MM.1S (cell line): Measurements from ENCODE around the gene CYP26C1.

Experiments used
- DNase-seq: peaks from one replicate; pipeline ENCODE4 v3.0.0-alpha.2; 2015
- H2AFZ ChIP-seq: fragments of 300-600 bp; sonication (generic); 2 replicates; pipeline ENCODE4 v1.6.0; 2016; ENCODE audit warnings: antibody characterized with exemption, low read length
- H3F3A ChIP-seq: fragments of 300-600 bp; sonication (generic); 2 replicates; pipeline ENCODE4 v1.6.1; 2016; ENCODE audit warnings: mild to moderate bottlenecking, antibody characterized with exemption, low read length, moderate library complexity, mixed read lengths; ENCODE audit not compliant: insufficient read depth
- H3K27ac ChIP-seq: fragments of 300-600 bp; sonication (generic); 2 replicates; pipeline ENCODE4 v1.5.1; 2016; ENCODE audit warnings: mild to moderate bottlenecking, low read length
- H3K27me3 ChIP-seq: fragments of 300-600 bp; sonication (generic); replicated peaks from 2 replicates; pipeline ENCODE4 v1.6.0; 2016; ENCODE audit warnings: low read length; ENCODE audit not compliant: insufficient read depth
- H3K36me3 ChIP-seq: fragments of 300-600 bp; sonication (generic); replicated peaks from 2 replicates; pipeline ENCODE4 v1.6.1; 2016; ENCODE audit warnings: mild to moderate bottlenecking, low read length, mixed read lengths; ENCODE audit not compliant: insufficient read depth
- H3K4me1 ChIP-seq: fragments of 300-600 bp; sonication (generic); 2 replicates; pipeline ENCODE4 v1.6.1; 2016; ENCODE audit warnings: low read length, mixed read lengths
- H3K4me2 ChIP-seq: fragments of 300-600 bp; sonication (generic); 2 replicates; pipeline ENCODE4 v1.6.0; 2016; ENCODE audit warnings: low read depth, low read length
- H3K4me3 ChIP-seq: fragments of 300-600 bp; sonication (generic); 2 replicates; pipeline ENCODE4 v1.5.1; 2016; ENCODE audit warnings: low read length, mixed read lengths
- H3K79me2 ChIP-seq: fragments of 300-600 bp; sonication (generic); 2 replicates; pipeline ENCODE4 v1.6.1; 2016; ENCODE audit warnings: mixed run types, low read length, mixed read lengths
- H3K9ac ChIP-seq: fragments of 300-600 bp; sonication (generic); 2 replicates; pipeline ENCODE4 v1.6.1; 2016; ENCODE audit warnings: low read length, mixed read lengths
- H3K9me2 ChIP-seq: fragments of 300-600 bp; sonication (generic); replicated peaks from 2 replicates; pipeline ENCODE4 v1.6.1; 2016; ENCODE audit warnings: mild to moderate bottlenecking, low read length, mixed read lengths; ENCODE audit not compliant: insufficient read depth
- H3K9me3 ChIP-seq: fragments of 300-600 bp; sonication (generic); replicated peaks from 2 replicates; pipeline ENCODE4 v1.6.1; 2016; ENCODE audit warnings: mild to moderate bottlenecking, low read length, mixed read lengths; ENCODE audit not compliant: insufficient read depth
- H4K20me1 ChIP-seq: fragments of 300-600 bp; sonication (generic); 2 replicates; pipeline ENCODE4 v1.6.1; 2016; ENCODE audit warnings: mild to moderate bottlenecking, low read length, moderate library complexity, mixed read lengths; ENCODE audit not compliant: insufficient read depth
- EZH2 ChIP-seq: fragments of 300-600 bp; sonication (generic); optimal IDR thresholded peaks from 2 replicates; pipeline ENCODE3; 2017; ENCODE audit warnings: low read depth, mild to moderate bottlenecking, antibody characterized with exemption, low read length, mixed read lengths
- EZH2phosphoT487 ChIP-seq: fragments of 300-600 bp; sonication (generic); IDR thresholded peaks from 2 replicates; pipeline ENCODE4 v1.6.1; 2018; ENCODE audit warnings: antibody characterized with exemption, low read length
- TF ChIP-seq, protein P1 (sequence below): fragments of 300-600 bp; sonication (generic); IDR thresholded peaks from 2 replicates; pipeline ENCODE4 v1.5.1; 2016; ENCODE audit warnings: antibody characterized with exemption, low read length, mixed read lengths

CYP26C1 gene

DNA sequence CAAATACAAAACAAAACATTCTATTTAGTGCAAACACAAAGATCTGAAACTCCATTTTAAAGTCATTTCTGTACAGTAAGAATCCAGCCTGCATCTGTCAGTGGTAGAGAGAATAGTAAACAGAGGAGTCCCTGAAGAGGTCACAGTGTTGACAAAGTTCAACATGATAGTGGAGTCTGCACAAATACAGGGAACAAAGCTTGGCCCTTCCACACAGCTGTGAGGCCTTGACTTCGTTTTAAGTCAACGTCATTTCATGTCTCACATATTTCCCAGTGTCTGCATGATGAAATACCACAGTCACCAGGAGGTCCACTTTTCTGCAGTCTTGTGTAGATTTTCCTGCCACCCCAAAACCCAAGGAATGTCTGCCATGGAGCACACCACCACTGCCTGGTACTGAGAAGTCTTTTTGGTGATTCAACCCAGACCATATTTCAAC is 46.1 kb downstream of the CYP26C1 start:
- H2AFZ ChIP-seq = no peak overlapping the region

DNA sequence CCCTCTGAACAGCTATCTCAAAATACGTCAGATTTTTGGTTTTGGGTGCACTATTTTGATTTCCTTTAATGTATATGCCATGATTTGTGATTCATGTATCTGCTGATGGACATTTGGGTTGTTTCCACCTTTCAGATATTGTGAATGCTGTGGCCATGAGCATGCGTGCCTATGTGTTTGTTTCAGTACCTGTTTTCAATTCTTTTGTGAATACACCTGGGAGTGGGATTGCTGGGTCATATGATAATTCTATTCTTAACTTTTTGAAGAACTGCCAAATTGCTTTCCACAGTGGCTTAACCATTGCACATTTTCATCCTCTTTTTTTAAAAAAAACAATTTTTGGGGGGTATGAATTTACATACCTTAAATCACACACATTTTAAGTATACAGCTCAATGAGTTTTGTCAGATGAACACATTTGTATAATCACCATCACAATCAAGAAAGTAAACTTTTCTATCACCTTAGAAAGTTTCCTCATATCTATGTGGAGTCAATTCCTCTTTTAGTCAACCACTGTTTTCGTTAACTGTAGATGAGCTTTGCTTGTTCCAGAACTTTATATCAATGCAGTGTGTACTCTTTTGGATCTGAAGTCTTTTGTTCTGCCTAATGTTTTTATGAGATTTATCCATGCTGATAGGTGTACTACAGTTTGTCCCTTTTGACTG is 50.0 kb downstream of the CYP26C1 start:
- H3K36me3 ChIP-seq = no peaks in the 10 kb centered on the region
- H3K4me2 ChIP-seq = peak overlapping the region; percentile 47
- no peaks in the 10 kb centered on the region for H3K27me3 ChIP-seq
- no peak overlapping the region; the same call in 1 of the 2 replicates for H3K4me3 ChIP-seq
- H3K9me3 ChIP-seq = no peaks in the 10 kb centered on the region
- H3F3A ChIP-seq = peaks cover 15% of the 10 kb centered on the region
- peak overlapping the region; percentile 95 for H3K27ac ChIP-seq
- no peaks in the 10 kb centered on the region for H3K9me2 ChIP-seq
- H3K9ac ChIP-seq = peak overlapping the region; percentile 45
- H4K20me1 ChIP-seq = no peaks in the 10 kb centered on the region
- peaks cover 45% of the 10 kb centered on the region for H3K4me1 ChIP-seq
- TF ChIP-seq, protein P1, sequence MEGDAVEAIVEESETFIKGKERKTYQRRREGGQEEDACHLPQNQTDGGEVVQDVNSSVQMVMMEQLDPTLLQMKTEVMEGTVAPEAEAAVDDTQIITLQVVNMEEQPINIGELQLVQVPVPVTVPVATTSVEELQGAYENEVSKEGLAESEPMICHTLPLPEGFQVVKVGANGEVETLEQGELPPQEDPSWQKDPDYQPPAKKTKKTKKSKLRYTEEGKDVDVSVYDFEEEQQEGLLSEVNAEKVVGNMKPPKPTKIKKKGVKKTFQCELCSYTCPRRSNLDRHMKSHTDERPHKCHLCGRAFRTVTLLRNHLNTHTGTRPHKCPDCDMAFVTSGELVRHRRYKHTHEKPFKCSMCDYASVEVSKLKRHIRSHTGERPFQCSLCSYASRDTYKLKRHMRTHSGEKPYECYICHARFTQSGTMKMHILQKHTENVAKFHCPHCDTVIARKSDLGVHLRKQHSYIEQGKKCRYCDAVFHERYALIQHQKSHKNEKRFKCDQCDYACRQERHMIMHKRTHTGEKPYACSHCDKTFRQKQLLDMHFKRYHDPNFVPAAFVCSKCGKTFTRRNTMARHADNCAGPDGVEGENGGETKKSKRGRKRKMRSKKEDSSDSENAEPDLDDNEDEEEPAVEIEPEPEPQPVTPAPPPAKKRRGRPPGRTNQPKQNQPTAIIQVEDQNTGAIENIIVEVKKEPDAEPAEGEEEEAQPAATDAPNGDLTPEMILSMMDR = no peak
- no peak for TF ChIP-seq EZH2phosphoT487
- TF ChIP-seq EZH2 = no peak
- peak overlapping the region; percentile 37 for H2AFZ ChIP-seq
- H3K79me2 ChIP-seq = no peaks in the 10 kb centered on the region
- DNase-seq = peak; percentile 81

More for the DNA sequence above, 46.1 kb downstream of the CYP26C1 start:
- Histone ChIP-seq H3K79me2 (no peaks in the 10 kb centered on the region), H3K4me2 (no peak overlapping the region), H3F3A (peaks cover 15% of the 10 kb centered on the region), H3K27ac (no peak overlapping the region), H3K4me3 (no peak overlapping the region), H4K20me1 (no peaks in the 10 kb centered on the region), H3K4me1 (peaks cover 31% of the 10 kb centered on the region), H3K9ac (no peak overlapping the region), H3K36me3 (no peaks in the 10 kb centered on the region), H3K9me2 (no peaks in the 10 kb centered on the region), H3K27me3 (no peaks in the 10 kb centered on the region), H3K9me3 (no peaks in the 10 kb centered on the region)
- no peak for TF ChIP-seq EZH2
- no peak for TF ChIP-seq EZH2phosphoT487
- no peak for DNase-seq

DNA sequence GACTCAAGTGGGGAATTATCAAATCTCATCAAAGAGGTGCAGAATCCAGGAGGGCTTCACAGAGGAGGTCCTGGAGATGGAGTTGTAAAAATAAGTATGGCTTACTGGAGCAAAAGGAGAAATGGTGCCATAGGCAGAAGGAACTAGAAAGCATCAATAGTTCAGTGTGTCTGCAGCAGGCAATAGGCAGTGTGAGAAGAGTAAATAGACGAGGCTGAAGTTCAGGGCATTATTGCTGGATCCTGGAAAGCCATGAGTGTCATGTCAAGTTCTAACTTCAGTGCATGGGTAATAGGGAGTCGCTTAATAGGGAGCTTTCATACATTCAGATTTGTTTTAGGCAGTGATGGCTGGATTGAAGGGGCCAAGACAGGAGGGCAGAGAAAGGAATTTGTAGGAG is 52.4 kb downstream of the CYP26C1 start:
- TF ChIP-seq EZH2 (no peak), EZH2phosphoT487 (no peak)
- TF ChIP-seq, protein P1 = no peak
- H3K4me2 ChIP-seq = no peak overlapping the region

More for the DNA sequence above, 52.4 kb downstream of the CYP26C1 start:
- H3F3A ChIP-seq = peaks cover 20% of the 10 kb centered on the region
- no peak overlapping the region for H3K27ac ChIP-seq
- no peak overlapping the region for H2AFZ ChIP-seq
- DNase-seq = no peak
- no peak overlapping the region for H3K4me3 ChIP-seq
- H3K9me2 ChIP-seq = no peaks in the 10 kb centered on the region
- H3K27me3 ChIP-seq = no peaks in the 10 kb centered on the region
- no peak overlapping the region for H3K9ac ChIP-seq
- H3K36me3 ChIP-seq = no peaks in the 10 kb centered on the region
- H3K4me1 ChIP-seq = peaks cover 47% of the 10 kb centered on the region
- no peaks in the 10 kb centered on the region for H4K20me1 ChIP-seq
- H3K79me2 ChIP-seq = no peaks in the 10 kb centered on the region
- H3K9me3 ChIP-seq = no peaks in the 10 kb centered on the region
